ENCODE results near the gene LNX2.

The LNX2 gene

GRCh38 chr13:27605099-27605498, 15.2 kb downstream of the LNX2 start:
- DNase-seq: no peak

DNA sequence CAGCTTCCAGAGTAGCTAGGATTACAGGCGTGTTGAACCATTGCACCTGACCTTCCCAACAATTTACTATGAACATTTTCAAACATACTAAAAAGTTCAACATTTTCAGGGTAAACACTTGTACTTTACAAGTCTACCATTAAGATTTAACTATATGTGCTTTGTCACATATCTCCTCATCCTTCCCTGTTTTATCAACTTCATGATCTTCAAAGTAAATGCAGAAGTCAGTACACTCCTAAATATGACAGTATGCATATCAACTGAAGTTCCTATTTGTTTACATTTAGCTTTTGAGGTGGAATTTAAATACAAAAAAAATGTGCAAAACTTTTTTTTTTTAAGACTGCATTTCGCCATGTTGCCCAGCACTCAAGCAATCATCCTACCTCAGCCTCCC, 18.5 kb downstream of the LNX2 start:
- no peak for DNase-seq

DNA sequence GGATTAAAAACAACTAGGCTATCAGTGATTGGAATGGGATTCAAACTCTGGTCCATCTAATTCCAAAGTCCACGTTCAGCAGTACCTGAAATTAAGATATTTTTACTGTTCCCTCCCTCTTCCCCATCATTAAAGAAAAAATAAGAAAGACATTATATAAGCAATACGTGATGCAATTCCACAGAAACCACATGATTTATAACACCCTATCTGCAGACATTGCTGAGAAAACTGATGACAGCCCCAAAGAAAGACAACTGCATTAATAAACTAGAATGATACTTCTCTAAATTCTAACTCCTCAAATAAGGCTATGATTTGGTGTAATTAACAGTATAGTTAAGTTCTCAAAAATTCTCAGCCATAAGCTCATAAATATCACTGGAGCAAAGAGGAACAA, 19.1 kb downstream of the LNX2 start:
- DNase-seq: no peak

- no peak for DNase-seq
Observed at GRCh38 chr13:27600711-27601110, 19.6 kb downstream of the LNX2 start.

GRCh38 chr13:27599845-27600553, 20.3 kb downstream of the LNX2 start:
- DNase-seq: peak; percentile 1

GRCh38 chr13:27599096-27599495, 21.2 kb downstream of the LNX2 start:
- DNase-seq: no peak

DNA sequence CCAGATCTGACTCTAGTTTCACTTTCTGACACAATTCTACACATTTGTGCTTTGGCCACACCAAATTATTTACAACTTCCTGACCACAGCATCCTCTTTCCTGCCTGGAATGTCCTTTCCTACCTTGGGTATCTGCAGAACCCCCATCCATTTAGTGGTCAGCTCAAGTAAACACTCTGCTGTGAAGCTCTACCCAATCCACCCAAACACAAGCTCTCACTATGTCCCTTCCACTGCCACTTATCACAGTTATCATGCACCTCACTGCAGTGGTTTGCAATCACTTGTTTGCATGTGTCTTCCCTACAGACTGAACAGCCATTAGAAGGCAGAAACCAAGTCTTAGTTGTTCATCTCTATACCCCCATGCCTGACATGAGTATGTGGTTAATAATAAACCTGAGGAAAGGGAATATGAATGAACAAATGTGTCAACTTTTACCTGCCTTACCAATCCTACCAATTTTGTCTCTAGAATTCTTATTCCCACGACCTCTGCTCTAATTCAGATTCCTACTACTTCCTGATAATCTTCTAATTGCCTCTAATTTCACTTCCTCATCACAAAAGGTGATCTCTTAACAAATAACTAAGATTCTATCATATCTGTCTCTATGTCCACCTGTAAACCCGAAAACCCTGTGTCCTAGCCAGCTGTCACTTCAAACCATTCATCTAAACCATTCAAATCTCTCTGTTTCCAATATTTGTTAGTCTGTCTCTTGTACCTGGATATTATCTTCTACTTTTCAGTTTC, 25.1 kb downstream of the LNX2 start:
- DNase-seq: no peak

- no peak for DNase-seq
Observed at GRCh38 chr13:27593267-27593666, 27.1 kb downstream of the LNX2 start.

DNA sequence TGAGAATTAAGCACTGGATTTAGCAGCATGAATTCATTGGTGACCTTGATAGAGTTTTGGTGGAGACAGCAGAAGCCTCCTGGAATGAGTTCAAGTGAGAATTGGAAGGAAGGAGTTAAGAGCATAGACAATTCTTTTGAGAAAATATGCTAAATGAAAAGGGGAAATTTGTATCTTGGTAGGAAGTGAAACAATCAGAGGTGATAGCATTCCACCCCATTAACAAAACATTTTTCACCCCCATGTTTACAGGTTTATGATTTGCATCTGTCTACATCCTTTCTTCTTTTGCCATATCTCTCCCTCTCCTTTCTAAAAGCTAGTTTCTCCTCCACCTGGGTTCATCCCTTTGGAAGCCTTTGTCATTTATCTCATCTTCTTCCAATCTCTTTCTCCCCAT, 27.5 kb downstream of the LNX2 start:
- DNase-seq: no peak

- no peak for DNase-seq
Observed at GRCh38 chr13:27588405-27588804, 31.9 kb downstream of the LNX2 start.

- no peak for DNase-seq
Observed at GRCh38 chr13:27587095-27587746, 33.1 kb downstream of the LNX2 start.

DNA sequence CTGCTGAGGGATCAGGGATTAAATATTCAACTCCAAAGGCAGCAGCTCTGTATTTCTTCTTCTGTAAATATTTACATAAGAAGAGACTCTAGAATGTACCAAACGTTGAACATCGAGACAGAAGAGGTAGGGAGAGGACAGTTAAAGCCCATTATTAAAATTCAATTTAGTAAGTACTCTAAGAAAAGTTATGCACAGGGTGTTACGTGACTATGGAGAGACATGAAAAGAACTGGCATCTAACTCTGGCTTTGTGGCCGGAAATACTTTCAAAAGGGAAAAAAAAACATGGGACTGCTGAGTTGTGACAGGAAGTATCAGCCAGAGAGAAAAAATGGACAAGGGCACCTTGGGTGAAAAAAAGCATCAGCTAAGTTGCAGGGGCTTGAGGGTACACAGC, 36.7 kb downstream of the LNX2 start:
- DNase-seq: no peak

DNA sequence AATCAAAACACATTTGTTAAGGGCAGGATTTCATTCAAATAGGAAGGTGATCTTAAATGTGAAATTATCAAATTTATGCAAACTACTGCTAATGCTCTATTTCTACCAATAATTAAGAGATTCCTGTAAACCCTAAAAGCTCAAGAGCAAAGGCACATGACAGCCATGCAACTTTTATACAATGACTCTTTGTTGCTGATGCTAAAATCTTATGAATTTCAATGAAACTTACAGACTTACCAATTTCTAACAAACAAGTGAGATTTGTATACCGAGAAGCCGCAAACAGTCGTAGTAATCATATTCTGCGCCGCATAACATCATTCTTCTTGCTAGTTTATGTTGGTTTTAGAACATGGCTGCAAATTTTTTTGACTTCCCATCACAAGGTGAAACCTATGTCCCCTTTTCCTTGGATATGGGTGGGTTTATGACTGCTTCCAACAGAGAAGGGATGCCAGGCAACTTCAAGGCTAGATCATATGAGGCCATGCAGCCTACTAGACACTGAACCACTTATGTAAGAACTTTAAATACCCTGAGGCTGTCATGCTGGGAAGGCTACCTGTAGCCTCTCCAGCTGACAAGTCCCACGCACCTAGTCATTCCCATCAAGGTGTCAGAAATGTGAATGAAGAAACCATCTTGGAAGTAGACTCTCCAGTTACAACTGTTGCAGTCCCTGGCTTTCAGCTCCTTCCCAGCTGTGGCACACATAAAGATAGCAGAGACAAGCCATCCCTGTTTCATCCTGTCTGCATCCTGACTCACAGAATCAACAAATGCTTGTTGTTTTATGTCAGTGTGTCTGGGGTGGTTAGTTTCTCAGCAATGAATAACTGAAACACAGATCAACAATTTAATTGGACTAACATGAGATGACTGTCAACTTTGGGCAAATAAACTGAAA, 42.0 kb downstream of the LNX2 start:
- DNase-seq: peak; percentile 48

DNA sequence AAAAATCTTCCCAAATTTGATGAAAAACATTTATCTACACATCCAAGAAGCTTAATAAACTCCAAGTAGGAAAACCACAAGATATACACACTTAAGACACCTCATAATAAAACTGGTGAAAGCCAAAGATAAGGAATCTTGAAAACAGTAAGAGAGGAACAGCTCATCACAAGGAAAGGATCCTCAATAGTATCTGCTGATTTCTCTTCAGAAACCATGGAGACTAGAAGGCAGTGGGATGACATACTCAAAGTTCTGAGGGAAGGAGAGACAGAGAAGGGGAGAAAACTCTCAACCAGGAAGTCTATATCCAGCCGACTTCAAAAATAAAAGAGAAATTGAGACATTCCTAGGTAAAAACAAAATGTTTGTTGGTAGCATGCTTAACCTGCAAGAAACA, 45.7 kb downstream of the LNX2 start:
- DNase-seq: no peak

DNA sequence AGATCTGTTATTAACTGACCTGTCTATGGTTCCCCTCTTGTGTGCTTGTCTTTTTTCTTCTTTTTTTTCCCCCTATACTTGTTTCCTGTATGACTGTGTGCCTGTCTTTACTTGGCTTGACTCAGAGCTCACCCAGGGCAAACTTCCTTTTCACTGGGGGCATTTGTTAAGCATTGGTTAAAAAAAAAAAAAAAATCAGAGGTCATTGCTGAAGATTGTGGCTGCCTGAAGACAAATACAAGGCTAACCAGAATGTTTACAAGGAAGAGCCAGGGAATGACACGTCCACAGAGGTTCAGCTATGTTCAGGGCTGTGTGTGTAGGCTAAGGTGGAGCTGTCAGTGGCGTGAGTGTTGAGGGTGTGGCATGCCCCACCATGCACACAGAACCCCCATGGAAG, 47.1 kb downstream of the LNX2 start:
- peak; percentile 5 for DNase-seq

GRCh38 chr13:27572234-27572901, 48.0 kb downstream of the LNX2 start:
- peak; percentile 60 for DNase-seq

DNA sequence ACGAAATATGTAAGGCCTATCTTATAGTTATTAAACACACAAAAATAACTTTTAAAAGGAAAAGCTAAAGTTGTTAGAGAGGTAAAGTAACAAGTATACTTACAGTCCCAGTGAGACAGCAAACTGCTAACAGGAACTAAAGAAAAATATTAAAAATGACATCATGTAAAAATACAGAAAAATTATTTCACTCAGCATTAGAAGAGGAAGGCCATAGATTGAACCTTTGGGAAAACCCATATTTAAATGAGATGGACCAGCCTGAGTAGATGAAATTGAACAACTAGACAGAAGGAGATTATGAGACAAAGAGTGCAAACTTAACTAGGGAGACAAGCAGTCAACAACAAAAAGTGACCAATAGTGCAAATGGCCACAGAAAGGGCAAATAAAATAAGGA, 49.4 kb downstream of the LNX2 start:
- no peak for DNase-seq

GRCh38 chr13:27569405-27569804, 50.9 kb downstream of the LNX2 start:
- DNase-seq: no peak

DNA sequence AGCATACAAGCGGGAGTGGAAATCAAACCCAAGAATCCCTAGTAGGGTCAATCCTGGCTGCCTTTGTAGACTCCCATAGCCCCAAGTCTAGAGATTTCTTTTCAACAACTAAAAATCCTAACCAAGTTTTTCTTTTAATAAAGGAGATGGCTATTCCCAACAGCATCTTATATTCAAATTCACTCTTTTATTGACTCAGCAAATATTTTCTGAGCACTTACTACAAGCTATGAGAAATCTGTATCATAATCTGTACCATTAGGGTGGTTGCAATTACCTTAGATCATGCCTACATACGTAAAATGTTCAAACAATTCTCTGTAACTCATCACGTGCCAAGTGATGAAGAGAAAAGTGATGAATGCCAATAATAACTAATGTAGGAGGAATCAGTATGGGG, 54.5 kb downstream of the LNX2 start:
- DNase-seq: no peak

DNA sequence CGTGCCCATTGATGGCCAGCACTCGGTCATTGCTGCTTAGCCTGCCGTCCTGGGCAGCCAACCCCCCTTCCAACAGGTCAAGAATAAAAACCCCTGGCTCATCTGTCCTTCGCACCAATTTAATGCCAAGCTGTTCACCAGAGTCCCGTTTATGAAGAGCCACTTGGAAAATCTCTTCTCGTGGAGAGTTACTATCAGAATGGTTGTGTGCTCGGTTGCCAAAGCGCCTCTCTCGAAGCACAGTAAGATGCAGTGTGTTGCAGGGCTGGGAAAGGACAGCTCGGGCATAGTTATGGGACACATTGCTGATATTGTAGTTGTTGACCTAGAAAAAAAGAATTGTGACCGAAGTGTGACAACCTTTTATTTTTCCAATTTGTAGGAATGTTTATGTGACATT, 57.9 kb downstream of the LNX2 start:
- DNase-seq: no peak

DNA sequence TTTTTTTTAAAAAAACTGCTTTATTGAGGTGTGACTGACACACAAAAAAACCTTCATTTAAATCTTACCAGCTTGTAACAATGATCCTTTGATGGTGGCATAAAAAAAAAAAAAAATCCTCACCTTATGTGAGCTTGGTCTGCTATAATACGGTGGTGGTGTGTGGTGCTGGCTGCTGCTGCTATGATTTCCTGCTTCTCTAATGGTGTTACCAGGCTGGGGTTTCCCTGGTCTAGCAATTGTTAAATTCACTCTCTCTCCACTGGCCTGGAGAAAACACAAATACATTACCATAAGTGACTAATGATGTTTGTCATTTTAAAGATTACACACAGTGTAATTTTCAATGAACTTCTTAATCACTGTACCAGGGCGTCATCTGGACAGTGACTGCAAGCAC, 60.6 kb downstream of the LNX2 start:
- peak; percentile 12 for DNase-seq

GRCh38 chr13:27556109-27556508, 64.2 kb downstream of the LNX2 start:
- DNase-seq: no peak

DNA sequence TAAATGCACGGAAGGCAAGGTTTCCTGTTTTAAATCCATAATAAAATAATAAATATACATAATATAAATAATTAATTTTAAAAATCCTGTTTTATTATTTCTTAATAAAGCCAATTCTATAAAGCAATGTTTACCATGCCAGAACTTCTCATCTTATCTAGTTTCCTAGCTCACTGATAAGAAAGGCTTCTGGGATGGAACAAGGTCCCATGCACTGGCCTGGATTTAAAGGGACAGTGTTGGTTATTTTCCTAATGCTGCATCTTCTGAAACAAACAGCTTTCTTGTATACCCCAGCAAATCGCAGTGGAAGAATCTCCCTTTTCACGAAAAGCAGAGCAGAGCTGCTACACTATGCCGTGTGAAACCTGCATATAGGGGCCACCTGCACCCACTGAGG, 68.8 kb downstream of the LNX2 start:
- DNase-seq: no peak
